GM12878 (cell line): Measurements from ENCODE around the gene ISLR. TPM values are rescaled to one million over a fixed set of nuclear protein-coding genes. Genes with fewer than 3 reads are reported as not detected.

Experiments used
- ATAC-seq: fragments of 200-7000 bp; cut with Tn5 transposase; 3 replicates; pipeline ENCODE4 v1.9.1; 2020; ENCODE audit warnings: mild to moderate bottlenecking, moderate library complexity
- BruUV-seq: library from RNA; stranded (reverse); fragments of 400-500 nt; replicated peaks from 2 replicates; lab custom pipeline; 2021; lab: Mats Ljungman, UMichigan
- CTCF ChIA-PET: fragments of 300-600 bp; sonication (Branson Sonifier 250); formaldehyde crosslinking; extraction: SDS; loops from one replicate; lab custom pipeline; 2021; ENCODE audit warnings: inconsistent platforms; lab: Yijun Ruan, JAX
- POLR2A ChIA-PET: fragments of 350-600 bp; formaldehyde crosslinking; extraction: SDS; loops from one replicate; lab custom pipeline; 2021; ENCODE audit warnings: inconsistent platforms; lab: Charles Lee
- RAD21 ChIA-PET: fragments of 300-600 bp; sonication (Branson Sonifier 250); formaldehyde crosslinking; loops from one replicate; lab custom pipeline; 2023; ENCODE audit warnings: antibody characterized with exemption; ENCODE audit not compliant: unreplicated experiment; lab: Charles Lee
- SMC1A ChIA-PET: fragments of 300-600 bp; sonication (Branson Sonifier 250); formaldehyde crosslinking; loops from one replicate; lab custom pipeline; 2023; ENCODE audit not compliant: unreplicated experiment, uncharacterized antibody; lab: Charles Lee
- DNase-seq: peaks from one replicate; pipeline ENCODE4 v3.0.0-alpha.2; 2011; ENCODE audit warnings: low read depth, low spot score
- FAIRE-seq: peaks from 3 replicates; lab custom pipeline; 2011; peaks lifted over from hg19 to GRCh38; lab: Jason Lieb, UNC
- H2AFZ ChIP-seq: 2 replicates; pipeline ENCODE4 v1.6.0; 2011; ENCODE audit warnings: low read depth, low read length, control low read depth; ENCODE audit not compliant: control insufficient read depth
- H3K27ac ChIP-seq: 2 replicates; pipeline ENCODE4 v1.5.1; 2011; ENCODE audit warnings: control low read depth; ENCODE audit not compliant: control insufficient read depth, insufficient read depth
- H3K27me3 ChIP-seq, 2 experiments: replicated peaks in 1 of 2; 2 replicates each; pipeline versions ENCODE4 v1.6.0 to v1.6.1; 2011; ENCODE audit warnings: low read length in 1 of 2; ENCODE audit not compliant: control insufficient read depth in 2 of 2, insufficient read depth in 2 of 2
- H3K36me3 ChIP-seq, 2 experiments: 2 replicates each; pipeline ENCODE4 v1.5.1; 2011; ENCODE audit warnings: low read length in 1 of 2; ENCODE audit not compliant: control insufficient read depth in 2 of 2, insufficient read depth in 2 of 2
- H3K4me1 ChIP-seq: 2 replicates; pipeline ENCODE4 v1.6.1; 2011; ENCODE audit warnings: mild to moderate bottlenecking, low read length, moderate library complexity, mixed read lengths; ENCODE audit not compliant: control insufficient read depth, insufficient read depth
- H3K4me2 ChIP-seq: 2 replicates; pipeline ENCODE4 v1.6.0; 2011; ENCODE audit warnings: control low read depth; ENCODE audit not compliant: control insufficient read depth, insufficient read depth
- H3K4me3 ChIP-seq: fragments of 200-600 bp; sonication (generic); 2 replicates; pipeline ENCODE4 v1.5.1; 2016
- H3K79me2 ChIP-seq: 2 replicates; pipeline ENCODE4 v1.6.0; 2011; ENCODE audit warnings: low read length; ENCODE audit not compliant: control insufficient read depth, insufficient read depth
- H3K9ac ChIP-seq: 2 replicates; pipeline ENCODE4 v1.8.0; 2011; ENCODE audit warnings: low read length, control low read depth, mixed read lengths; ENCODE audit not compliant: control insufficient read depth, insufficient read depth
- H3K9me3 ChIP-seq: replicated peaks from 3 replicates; pipeline ENCODE4 v1.5.1; 2011; ENCODE audit warnings: mild to moderate bottlenecking, low read length; ENCODE audit not compliant: control insufficient read depth, insufficient read depth
- H4K20me1 ChIP-seq: 2 replicates; pipeline ENCODE4 v1.6.0; 2011; ENCODE audit not compliant: control insufficient read depth, insufficient read depth
- ASH2L ChIP-seq: fragments of 300-600, 200-600 bp; sonication (generic); IDR thresholded peaks from 2 replicates; pipeline ENCODE4 v1.6.1; 2017; ENCODE audit warnings: low read depth, mild to moderate bottlenecking, borderline replicate concordance
- BRCA1 ChIP-seq: IDR thresholded peaks from 2 replicates; pipeline ENCODE4 v1.6.1; 2011; ENCODE audit warnings: low read depth, low read length, improper control_type of control experiment
- LARP7 ChIP-seq: fragments of 450-650 bp; IDR thresholded peaks from 2 replicates; pipeline ENCODE4 v1.6.1; 2017; ENCODE audit warnings: mild to moderate bottlenecking
- NBN ChIP-seq: fragments of 450-650 bp; IDR thresholded peaks from 2 replicates; pipeline ENCODE4 v1.6.1; 2016
- RAD21 ChIP-seq: IDR thresholded peaks from 2 replicates; pipeline ENCODE4 v1.6.1; 2011; ENCODE audit warnings: mild to moderate bottlenecking, low read depth, low read length, moderate library complexity; ENCODE audit not compliant: insufficient read depth
- RB1 ChIP-seq: fragments of 450-650 bp; formaldehyde crosslinking; IDR thresholded peaks from 2 replicates; pipeline ENCODE4 v1.6.1; 2017; ENCODE audit warnings: mild to moderate bottlenecking, borderline replicate concordance
- ZNF592 ChIP-seq: fragments of 450-650 bp; IDR thresholded peaks from 2 replicates; pipeline ENCODE4 v1.6.1; 2017; ENCODE audit warnings: mild to moderate bottlenecking, moderate library complexity
- WGBS: methylation state at CpG from one replicate; pipeline ENCODE4 v1.1.6; 2016; ENCODE audit warnings: low lambda C conversion rate; ENCODE audit not compliant: insufficient replicate concordance, insufficient coverage; ENCODE audit errors: missing lambda C conversion rate; 5-methylcytosine and 5-hydroxymethylcytosine counted together
- in situ Hi-C: fragments of 300-500 bp; cut with MboI; formaldehyde crosslinking; loops from 9 replicates; pipeline ENCODE4 v1.14.3; 2018; ENCODE audit warnings: mixed read lengths
- intact Hi-C: fragments of 100-400 bp; cut with micrococcal nuclease; formaldehyde crosslinking; loops from one replicate; pipeline ENCODE4 v1.14.2; 2022; ENCODE audit not compliant: unreplicated experiment
- polyA plus RNA-seq, 11 experiments: library from polyadenylated mRNA; depleted of rRNA in 4 of 11; unstranded in 6 of 11; stranded (reverse) in 5 of 11; fragments of >200 nt; fragmentation: Nextera tagmentation in 4 of 11; fragmentation: Illumina TruSeq in 1 of 11; extraction: Ambion mirVana in 4 of 11; extraction: Trizol in 1 of 11; gene quantifications; 1 replicate in 1 of 11; 2 replicates in 10 of 11; pipeline versions ENCODE4 v1.2.1 to v1.2.3, GENCODE V29; 2011 to 2016; ENCODE audit warnings: inconsistent platforms in 2 of 11, missing spikeins in 2 of 11, low read depth in 1 of 11
- total RNA-seq, 4 experiments: library from RNA; depleted of rRNA in 3 of 4; stranded (reverse); fragments of >200 nt in 3 of 4; fragmentation: Illumina TruSeq in 1 of 4; extraction: Trizol in 1 of 4; gene quantifications; 2 replicates each; pipeline versions ENCODE4 v1.2.1 to v1.2.3, GENCODE V29; 2013 to 2021

The ISLR gene
- total and polyA plus RNA-seq, 10 of the 15 experiments (the other 5 are each of a cell fraction or from before 2014, with no cell fraction given) = 0.03 to 1.8 (median 0.54) TPM

- BruUV-seq = no TSS peak
- Histone ChIP-seq H2AFZ (no peak overlapping the region), H3K4me2 (no peak overlapping the region), H3K36me3 (no peaks in the 10 kb centered on the region), H3K9me3 (no peaks in the 10 kb centered on the region), H3K9ac (no peak overlapping the region), H3K27me3 (no peaks in the 10 kb centered on the region; a peak in 1 of 4 replicates), H3K79me2 (no peaks in the 10 kb centered on the region), H3K4me3 (no peak overlapping the region), H3K4me1 (peaks cover 28% of the 10 kb centered on the region), H4K20me1 (no peaks in the 10 kb centered on the region), H3K27ac (no peak overlapping the region)
- TF ChIP-seq NBN (no peak), ZNF592 (no peak), LARP7 (no peak), ASH2L (no peak), RB1 (no peak), RAD21 (no peak), BRCA1 (no peak)
- FAIRE-seq = no peak
- WGBS = 51% methylated on average over 10 of the region's 10 CpGs
- SMC1A ChIA-PET = no interaction called here
- RAD21 ChIA-PET = no interaction called here
- in situ Hi-C loops = no loop called here
- ATAC-seq = no peak
- CTCF ChIA-PET = interaction anchor here (1.1 kb wide), 1 partner anchor 104 kb away, joined by 3 read pairs; no protein-coding TSS in a partner anchor
- intact Hi-C loops = no loop called here
- POLR2A ChIA-PET = no interaction called here
- no peak for DNase-seq
These were observed 30.5 kb downstream of the ISLR start for GRCh38 chr15:74203914-74204431.
